Stimulated activated effector memory CD8-positive, alpha-beta T cell treated with anti-CD3 and anti-CD28 coated beads, Interleukin-12 subunit alpha, Interleukin-12 subunit beta, amount 100 ng/mL, for 72 hours (primary cell): ENCODE measurements around the gene CINP.
"Not testable (repeated sequence)": the region's sequence is repeated elsewhere in the genome, so short reads cannot be mapped to it uniquely, and the experiment has no call there.

Experiments used
- ATAC-seq: fragments of 150-1000 bp; cut with Tn5 transposase; 2 replicates; pipeline ENCODE4 v1.10.0; 2021
- DNase-seq, 2 donors: peaks; one replicate each; pipeline ENCODE4 v3.0.0; 2021 to 2022; ENCODE audit warnings: low spot score in 2 of 2
- H3K27ac Mint-ChIP-seq: one replicate; pipeline ENCODE4 v1.8.0; 2022; ENCODE audit warnings: mild to moderate bottlenecking, mixed read lengths
- H3K36me3 Mint-ChIP-seq: one replicate; pipeline ENCODE4 v1.8.0; 2022; ENCODE audit warnings: mild to moderate bottlenecking, mixed read lengths
- H3K4me1 Mint-ChIP-seq: one replicate; pipeline ENCODE4 v1.8.0; 2022; ENCODE audit warnings: mixed read lengths
- H3K4me3 Mint-ChIP-seq: one replicate; pipeline ENCODE4 v1.8.0; 2022; ENCODE audit warnings: mild to moderate bottlenecking, mixed read lengths
- H3K9me3 Mint-ChIP-seq: one replicate; pipeline ENCODE4 v1.8.0; 2022; ENCODE audit warnings: mixed read lengths

The CINP gene

GRCh38 chr14:102318781-102319276, 43.9 kb downstream of the CINP start:
- Mint-ChIP-seq H3K27ac (peak overlapping the region; percentile 100), H3K4me1 (peaks cover 47% of the 10 kb centered on the region), H3K36me3 (peaks cover 39% of the 10 kb centered on the region), H3K9me3 (no peaks in the 10 kb centered on the region), H3K4me3 (peak overlapping the region; percentile 95)
- DNase-seq (no peak), ATAC-seq (no peak)

- Mint-ChIP-seq H3K36me3 (peaks cover 39% of the 10 kb centered on the region), H3K4me3 (peak overlapping the region; percentile 95), H3K4me1 (peaks cover 50% of the 10 kb centered on the region), H3K9me3 (no peaks in the 10 kb centered on the region), H3K27ac (peak overlapping the region; percentile 100)
- no peak for ATAC-seq
- no peak for DNase-seq
These were observed 45.0 kb downstream of the CINP start for GRCh38 chr14:102317564-102318248.

GRCh38 chr14:102316743-102317563, 45.7 kb downstream of the CINP start:
- DNase-seq (peak; percentile 99 to 100), ATAC-seq (peak; percentile 80)
- H3K27ac Mint-ChIP-seq: peak overlapping the region; percentile 100
- H3K9me3 Mint-ChIP-seq: no peaks in the 10 kb centered on the region
- H3K36me3 Mint-ChIP-seq: peaks cover 39% of the 10 kb centered on the region
- peak overlapping the region; percentile 95 for H3K4me3 Mint-ChIP-seq
- peaks cover 50% of the 10 kb centered on the region for H3K4me1 Mint-ChIP-seq

- DNase-seq: no peak
- H3K4me1 Mint-ChIP-seq: peaks cover 50% of the 10 kb centered on the region
- peak overlapping the region; percentile 95 for H3K4me3 Mint-ChIP-seq
- H3K36me3 Mint-ChIP-seq: peaks cover 39% of the 10 kb centered on the region
- H3K9me3 Mint-ChIP-seq: no peaks in the 10 kb centered on the region
- no peak for ATAC-seq
- H3K27ac Mint-ChIP-seq: peak overlapping the region; percentile 100
These were observed 46.4 kb downstream of the CINP start for GRCh38 chr14:102316338-102316742.

- H3K36me3 Mint-ChIP-seq: peaks cover 39% of the 10 kb centered on the region
- DNase-seq (no peak), ATAC-seq (no peak)
- H3K9me3 Mint-ChIP-seq: no peaks in the 10 kb centered on the region
- H3K4me3 Mint-ChIP-seq: peak overlapping the region; percentile 95
- H3K4me1 Mint-ChIP-seq: peaks cover 50% of the 10 kb centered on the region
- no peak overlapping the region for H3K27ac Mint-ChIP-seq
These were observed 47.6 kb downstream of the CINP start for GRCh38 chr14:102315121-102315520.

- ATAC-seq (peak; percentile 80), DNase-seq (peak; percentile 79 to 91)
- Mint-ChIP-seq H3K4me1 (peaks cover 48% of the 10 kb centered on the region), H3K27ac (peak overlapping the region; percentile 82), H3K4me3 (peak overlapping the region; percentile 95), H3K36me3 (peaks cover 37% of the 10 kb centered on the region), H3K9me3 (no peaks in the 10 kb centered on the region)
These were observed 48.3 kb downstream of the CINP start for GRCh38 chr14:102314242-102315011.

- Mint-ChIP-seq H3K36me3 (peaks cover 14% of the 10 kb centered on the region), H3K27ac (peak within 1 kb of the TSS; percentile 98), H3K9me3 (no peaks in the 10 kb centered on the region), H3K4me1 (peaks cover 12% of the 10 kb centered on the region), H3K4me3 (peak within 1 kb of the TSS; percentile 89)
- DNase-seq (peak; percentile 98 to 100), ATAC-seq (peak; percentile 98)
These were observed 57.8 kb downstream of the CINP start, which contains the start of gene MOK for GRCh38 chr14:102304611-102305506. MOK (minus strand) TSS chr14:102305164; CDS start chr14:102304968, 196 bp downstream.

- Mint-ChIP-seq H3K27ac (no peak overlapping the region), H3K4me3 (no peak overlapping the region), H3K9me3 (no peaks in the 10 kb centered on the region), H3K4me1 (peaks cover 14% of the 10 kb centered on the region), H3K36me3 (peaks cover 14% of the 10 kb centered on the region)
- no peak for DNase-seq
- no peak for ATAC-seq
These were observed 59.0 kb downstream of the CINP start for GRCh38 chr14:102303664-102304063.

GRCh38 chr14:102298303-102299070, 64.2 kb downstream of the CINP start:
- not testable (repeated sequence) for H3K27ac Mint-ChIP-seq, H3K36me3 Mint-ChIP-seq, H3K4me3 Mint-ChIP-seq, DNase-seq, H3K4me1 Mint-ChIP-seq, ATAC-seq, H3K9me3 Mint-ChIP-seq
